ENCODE data around the gene KRT16. TPM values are rescaled to one million over a fixed set of nuclear protein-coding genes. Genes with fewer than 3 reads are reported as not detected.

Gene KRT16
- total RNA-seq, 2 experiments from 2014 or later: not detected

GRCh38 chr17:41648411-41649195, 36.0 kb upstream of the KRT16 start:
- no peaks in the 10 kb centered on the region for H3K9me3 ChIP-seq (ENCODE audit: control insufficient read depth in 1 of 2, insufficient read depth in 1 of 2, low read length in 2 of 2)
- Mint-ChIP-seq H3K27me3 (no peaks in the 10 kb centered on the region), H3K27ac (peak overlapping the region; percentile 50), H3K4me1 (ENCODE audit: low read depth) (peaks cover 12% of the 10 kb centered on the region), H3K9me3 (no peaks in the 10 kb centered on the region), H3K36me3 (ENCODE audit: low read depth) (no peaks in the 10 kb centered on the region), H3K4me3 (peak overlapping the region; percentile 86)
- peak overlapping the region; percentile 67 for H3K4me3 ChIP-seq (ENCODE audit: low read length)
- peaks cover 15% of the 10 kb centered on the region for H3K4me1 ChIP-seq (ENCODE audit: insufficient read depth, low read length)
- H3K27me3 ChIP-seq (ENCODE audit: control insufficient read depth in 1 of 2, insufficient read depth in 2 of 2, low read length in 2 of 2): no peaks in the 10 kb centered on the region
- intact Hi-C loops (cut with DNase I, micrococcal nuclease): loop anchor here (1.0 to 5.0 kb wide), 8 partner anchors 14 to 846 kb away; no protein-coding TSS in a partner anchor
- CTCF ChIA-PET: interaction anchor here (0.7 to 7.7 kb wide), 23 partner anchors 13 to 1033 kb away, joined by 3 to 110 read pairs (median 7); partner anchors contain the start of gene EIF1
- H3K27ac ChIP-seq (ENCODE audit: low read depth in 1 of 2, low read length in 2 of 2): no peak overlapping the region
- DNase-seq: peak; percentile 70 to 92 (median 82)
- no peaks in the 10 kb centered on the region for H3K36me3 ChIP-seq (ENCODE audit: insufficient read depth, low read length)
- peak; percentile 88 for ATAC-seq (ENCODE audit: poor library complexity)
- TF ChIP-seq, protein P1, sequence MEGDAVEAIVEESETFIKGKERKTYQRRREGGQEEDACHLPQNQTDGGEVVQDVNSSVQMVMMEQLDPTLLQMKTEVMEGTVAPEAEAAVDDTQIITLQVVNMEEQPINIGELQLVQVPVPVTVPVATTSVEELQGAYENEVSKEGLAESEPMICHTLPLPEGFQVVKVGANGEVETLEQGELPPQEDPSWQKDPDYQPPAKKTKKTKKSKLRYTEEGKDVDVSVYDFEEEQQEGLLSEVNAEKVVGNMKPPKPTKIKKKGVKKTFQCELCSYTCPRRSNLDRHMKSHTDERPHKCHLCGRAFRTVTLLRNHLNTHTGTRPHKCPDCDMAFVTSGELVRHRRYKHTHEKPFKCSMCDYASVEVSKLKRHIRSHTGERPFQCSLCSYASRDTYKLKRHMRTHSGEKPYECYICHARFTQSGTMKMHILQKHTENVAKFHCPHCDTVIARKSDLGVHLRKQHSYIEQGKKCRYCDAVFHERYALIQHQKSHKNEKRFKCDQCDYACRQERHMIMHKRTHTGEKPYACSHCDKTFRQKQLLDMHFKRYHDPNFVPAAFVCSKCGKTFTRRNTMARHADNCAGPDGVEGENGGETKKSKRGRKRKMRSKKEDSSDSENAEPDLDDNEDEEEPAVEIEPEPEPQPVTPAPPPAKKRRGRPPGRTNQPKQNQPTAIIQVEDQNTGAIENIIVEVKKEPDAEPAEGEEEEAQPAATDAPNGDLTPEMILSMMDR (IDR thresholded peaks at IDR 0.05): peak; percentile 81
- POLR2A ChIA-PET: interaction anchor here (1.2 to 3.0 kb wide), 7 partner anchors 14 to 792 kb away, joined by 4 to 35 read pairs (median 5); partner anchors contain the start of gene EIF1

DNA sequence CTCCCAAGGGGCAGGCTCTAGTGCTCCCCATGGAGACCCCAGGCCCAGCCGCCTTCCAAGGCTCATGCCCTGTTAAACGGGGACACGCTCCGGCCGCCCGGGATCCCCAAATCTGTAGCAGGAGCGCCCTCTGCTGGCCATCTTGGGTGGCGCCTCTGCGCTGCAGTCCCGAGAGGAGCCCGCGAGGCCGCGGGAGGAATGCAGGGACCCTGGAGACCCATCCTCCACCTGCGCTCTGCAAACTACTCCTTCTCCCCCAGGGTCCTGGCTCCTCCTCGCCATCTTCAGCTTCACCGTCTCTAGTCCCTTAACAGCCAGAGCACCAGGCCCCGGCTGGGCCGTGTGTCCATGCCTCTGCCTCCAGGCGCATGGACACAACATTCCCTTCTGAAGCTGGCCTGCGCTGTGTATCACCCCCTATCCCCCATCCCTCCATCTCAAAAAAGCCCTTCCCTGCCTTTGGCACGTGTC, 35.4 kb upstream of the KRT16 start:
- Histone ChIP-seq H3K9me3 (ENCODE audit: control insufficient read depth in 1 of 2, insufficient read depth in 1 of 2, low read length in 2 of 2) (no peaks in the 10 kb centered on the region), H3K4me3 (ENCODE audit: low read length) (peak overlapping the region; percentile 67), H3K36me3 (ENCODE audit: insufficient read depth, low read length) (no peaks in the 10 kb centered on the region), H3K27ac (ENCODE audit: low read depth in 1 of 2, low read length in 2 of 2) (no peak overlapping the region), H3K4me1 (ENCODE audit: insufficient read depth, low read length) (peaks cover 15% of the 10 kb centered on the region), H3K27me3 (ENCODE audit: control insufficient read depth in 1 of 2, insufficient read depth in 2 of 2, low read length in 2 of 2) (no peaks in the 10 kb centered on the region)
- ChIA-PET POLR2A (interaction anchor here (1.2 to 3.0 kb wide), 7 partner anchors 15 to 791 kb away, joined by 4 to 35 read pairs (median 5); partner anchors contain the start of gene EIF1), CTCF (interaction anchor here (0.6 to 7.7 kb wide), 21 partner anchors 13 to 1032 kb away, joined by 3 to 110 read pairs (median 8); partner anchors contain the start of gene EIF1)
- H3K9me3 Mint-ChIP-seq: no peaks in the 10 kb centered on the region
- ATAC-seq (ENCODE audit: poor library complexity): peak; percentile 72
- peak; percentile 76 to 95 (median 88) for DNase-seq
- intact Hi-C loops (cut with DNase I, micrococcal nuclease): loop anchor here (1.0 to 5.0 kb wide), 8 partner anchors 14 to 846 kb away; no protein-coding TSS in a partner anchor
- H3K4me3 Mint-ChIP-seq: peak overlapping the region; percentile 86
- no peak overlapping the region for H3K27ac Mint-ChIP-seq
- H3K27me3 Mint-ChIP-seq: no peaks in the 10 kb centered on the region
- H3K36me3 Mint-ChIP-seq (ENCODE audit: low read depth): no peaks in the 10 kb centered on the region
- TF ChIP-seq, protein P1 (IDR thresholded peaks at IDR 0.05): peak; percentile 81
- H3K4me1 Mint-ChIP-seq (ENCODE audit: low read depth): peaks cover 12% of the 10 kb centered on the region

GRCh38 chr17:41647038-41647813, 34.7 kb upstream of the KRT16 start:
- H3K36me3 ChIP-seq (ENCODE audit: insufficient read depth, low read length): no peaks in the 10 kb centered on the region
- TF ChIP-seq, protein P1 (IDR thresholded peaks at IDR 0.05): no peak
- DNase-seq (no peak), ATAC-seq (ENCODE audit: poor library complexity) (no peak)
- Mint-ChIP-seq H3K36me3 (ENCODE audit: low read depth) (no peaks in the 10 kb centered on the region), H3K27me3 (no peaks in the 10 kb centered on the region), H3K4me1 (ENCODE audit: low read depth) (peaks cover 12% of the 10 kb centered on the region), H3K27ac (no peak overlapping the region), H3K4me3 (no peak overlapping the region), H3K9me3 (no peaks in the 10 kb centered on the region)
- peaks cover 15% of the 10 kb centered on the region for H3K4me1 ChIP-seq (ENCODE audit: insufficient read depth, low read length)
- H3K27ac ChIP-seq (ENCODE audit: low read depth in 1 of 2, low read length in 2 of 2): no peak overlapping the region
- H3K9me3 ChIP-seq (ENCODE audit: control insufficient read depth in 1 of 2, insufficient read depth in 1 of 2, low read length in 2 of 2): no peaks in the 10 kb centered on the region
- POLR2A ChIA-PET: interaction anchor here (2.0 to 3.0 kb wide), 3 partner anchors 19 to 98 kb away, joined by 16 to 35 read pairs (median 22); partner anchors contain the start of gene EIF1
- CTCF ChIA-PET: interaction anchor here (0.6 to 7.7 kb wide), 11 partner anchors 14 to 790 kb away, joined by 4 to 110 read pairs (median 13); partner anchors contain the start of gene EIF1
- H3K27me3 ChIP-seq (ENCODE audit: control insufficient read depth in 1 of 2, insufficient read depth in 2 of 2, low read length in 2 of 2): no peaks in the 10 kb centered on the region
- intact Hi-C loops (cut with DNase I, micrococcal nuclease): loop anchor here (5.0 kb wide), 3 partner anchors 325 to 845 kb away; no protein-coding TSS in a partner anchor
- H3K4me3 ChIP-seq (ENCODE audit: low read length): no peak overlapping the region

Data from CD4-positive, alpha-beta T cell (primary cell).